ENCODE data around the gene CDH23. TPM values are rescaled to one million over a fixed set of nuclear protein-coding genes. Genes with fewer than 3 reads are reported as not detected.

Gene CDH23
- total RNA-seq, 2 donors from 2014 or later = 0.06 TPM; not detected in 1

- peaks cover 3 to 5% of the 10 kb centered on the region in 2 donors for H3K4me1 Mint-ChIP-seq (ENCODE audit: low read depth in 2 of 2)
Observed at GRCh38 chr10:71402005-71402404, 5.3 kb downstream of the CDH23 start.

GRCh38 chr10:71404503-71405295 is 8.0 kb downstream of the CDH23 start:
- no peaks in the 10 kb centered on the region for H3K4me1 Mint-ChIP-seq (ENCODE audit: low read depth in 2 of 2)
- no peak overlapping the region for H3K27ac Mint-ChIP-seq
- no peak overlapping the region for H3K4me3 Mint-ChIP-seq
- H3K27me3 Mint-ChIP-seq = peaks cover 15 to 18% of the 10 kb centered on the region in 2 donors
- ATAC-seq (peak in 1 of 2 donors; percentile 62), DNase-seq (ENCODE audit: low spot score) (no peak)
- H3K36me3 Mint-ChIP-seq = no peaks in the 10 kb centered on the region
- H3K9me3 Mint-ChIP-seq = no peaks in the 10 kb centered on the region

More at GRCh38 chr10:71402005-71402404, 5.3 kb downstream of the CDH23 start:
- DNase-seq (ENCODE audit: low spot score) (no peak), ATAC-seq (no peak)
- Mint-ChIP-seq H3K9me3 (no peaks in the 10 kb centered on the region), H3K27me3 (peaks cover 25 to 29% of the 10 kb centered on the region in 2 donors), H3K36me3 (no peaks in the 10 kb centered on the region), H3K27ac (no peak overlapping the region), H3K4me3 (no peak overlapping the region)

GRCh38 chr10:71406878-71407277 is 10.2 kb downstream of the CDH23 start:
- peaks cover 8 to 9% of the 10 kb centered on the region in 2 donors for H3K27me3 Mint-ChIP-seq
- H3K36me3 Mint-ChIP-seq = no peaks in the 10 kb centered on the region
- no peak overlapping the region for H3K4me3 Mint-ChIP-seq
- no peak for ATAC-seq
- no peak for DNase-seq (ENCODE audit: low spot score)
- H3K27ac Mint-ChIP-seq = no peak overlapping the region
- H3K4me1 Mint-ChIP-seq (ENCODE audit: low read depth in 2 of 2) = no peaks in the 10 kb centered on the region
- H3K9me3 Mint-ChIP-seq = peaks cover 3% of the 10 kb centered on the region

- H3K27me3 Mint-ChIP-seq = peaks cover 9 to 10% of the 10 kb centered on the region in 2 donors
- no peaks in the 10 kb centered on the region for H3K4me1 Mint-ChIP-seq (ENCODE audit: low read depth in 2 of 2)
- H3K9me3 Mint-ChIP-seq = peaks cover 3% of the 10 kb centered on the region
- DNase-seq (ENCODE audit: low spot score) (no peak), ATAC-seq (no peak)
- no peak overlapping the region for H3K4me3 Mint-ChIP-seq
- no peaks in the 10 kb centered on the region for H3K36me3 Mint-ChIP-seq
- H3K27ac Mint-ChIP-seq = no peak overlapping the region
Observed at GRCh38 chr10:71408436-71409225, 11.9 kb downstream of the CDH23 start.

DNA sequence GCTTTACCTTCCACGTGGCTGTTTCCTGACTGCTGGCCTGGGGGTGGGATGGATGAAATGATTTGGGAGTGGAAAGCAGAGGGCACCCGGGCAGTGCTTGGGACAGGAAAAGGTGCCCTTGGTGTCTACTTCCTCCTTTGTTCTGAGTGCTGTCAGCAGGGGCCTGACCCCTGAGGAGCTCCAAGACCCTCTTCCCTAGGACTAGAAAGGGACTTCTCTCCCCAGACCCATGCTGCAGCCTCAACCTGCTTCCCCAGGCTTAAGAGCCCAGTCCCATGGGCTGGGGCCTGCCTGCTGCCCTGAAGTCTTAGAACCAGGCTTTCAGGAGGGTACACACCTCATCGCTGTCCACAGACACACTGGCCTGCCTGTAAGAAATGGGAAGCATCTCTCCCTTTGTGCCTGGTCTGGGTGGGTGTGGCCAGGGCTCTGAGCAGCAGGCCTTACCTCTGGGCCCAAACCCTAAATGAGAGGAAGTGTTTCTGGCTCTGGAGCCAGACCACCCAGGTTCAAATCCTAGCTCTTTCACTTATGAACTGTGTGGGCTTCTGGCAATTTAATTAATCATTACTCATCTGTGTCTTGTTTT is 12.9 kb downstream of the CDH23 start:
- H3K4me3 Mint-ChIP-seq = no peak overlapping the region
- ATAC-seq = no peak
- no peaks in the 10 kb centered on the region for H3K4me1 Mint-ChIP-seq (ENCODE audit: low read depth in 2 of 2)

GRCh38 chr10:71413581-71413980 is 16.9 kb downstream of the CDH23 start:
- peaks cover 3% of the 10 kb centered on the region for H3K9me3 Mint-ChIP-seq
- H3K27ac Mint-ChIP-seq = no peak overlapping the region
- ATAC-seq (no peak), DNase-seq (ENCODE audit: low spot score) (no peak)
- H3K4me1 Mint-ChIP-seq (ENCODE audit: low read depth in 2 of 2) = no peaks in the 10 kb centered on the region
- peaks cover 4% of the 10 kb centered on the region for H3K36me3 Mint-ChIP-seq
- H3K4me3 Mint-ChIP-seq = no peak overlapping the region
- peaks cover 8 to 21% of the 10 kb centered on the region in 2 donors for H3K27me3 Mint-ChIP-seq

More for the DNA sequence above, 12.9 kb downstream of the CDH23 start:
- H3K27me3 Mint-ChIP-seq = peaks cover 6 to 13% of the 10 kb centered on the region in 2 donors
- no peaks in the 10 kb centered on the region for H3K36me3 Mint-ChIP-seq
- no peak overlapping the region for H3K27ac Mint-ChIP-seq
- DNase-seq (ENCODE audit: low spot score) = no peak
- peaks cover 3% of the 10 kb centered on the region for H3K9me3 Mint-ChIP-seq

GRCh38 chr10:71414359-71414758 is 17.6 kb downstream of the CDH23 start:
- H3K27me3 Mint-ChIP-seq = peaks cover 8 to 21% of the 10 kb centered on the region in 2 donors
- H3K4me3 Mint-ChIP-seq = no peak overlapping the region
- H3K36me3 Mint-ChIP-seq = peaks cover 4% of the 10 kb centered on the region
- no peak for DNase-seq (ENCODE audit: low spot score)
- ATAC-seq = no peak
- H3K27ac Mint-ChIP-seq = no peak overlapping the region
- H3K9me3 Mint-ChIP-seq = peaks cover 3% of the 10 kb centered on the region
- no peaks in the 10 kb centered on the region for H3K4me1 Mint-ChIP-seq (ENCODE audit: low read depth in 2 of 2)

DNA sequence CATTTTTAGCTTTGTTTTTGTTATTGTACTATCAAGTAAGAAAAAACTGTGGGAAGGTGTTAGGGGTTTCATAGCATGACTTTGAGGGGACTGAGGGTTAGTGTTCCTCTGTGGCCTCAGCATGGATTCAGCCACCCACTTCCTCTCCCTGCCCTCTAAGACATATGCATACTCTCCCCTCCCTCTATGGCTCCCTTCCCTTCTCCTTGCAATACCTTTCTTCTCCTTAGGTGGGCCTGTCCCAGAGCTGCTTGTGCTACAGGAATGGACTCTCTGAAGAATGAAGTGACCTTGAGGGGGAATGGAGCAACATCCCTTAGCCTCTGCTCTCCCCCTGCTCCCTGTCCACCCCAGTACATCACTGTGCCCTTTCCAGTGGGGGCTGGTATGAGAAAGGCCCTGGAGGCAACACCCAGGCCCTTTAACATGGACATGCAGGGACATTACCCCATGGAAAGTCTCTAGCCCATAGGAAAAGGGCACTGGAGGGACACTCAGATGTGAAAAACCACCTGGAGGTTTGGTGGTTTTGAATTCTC is 22.4 kb downstream of the CDH23 start:
- Mint-ChIP-seq H3K27ac (no peak overlapping the region), H3K9me3 (no peaks in the 10 kb centered on the region), H3K27me3 (peaks cover 6 to 15% of the 10 kb centered on the region in 2 donors), H3K36me3 (peaks cover 4% of the 10 kb centered on the region), H3K4me1 (ENCODE audit: low read depth in 2 of 2) (no peaks in the 10 kb centered on the region), H3K4me3 (no peak overlapping the region)
- ATAC-seq (no peak), DNase-seq (ENCODE audit: low spot score) (no peak)

DNA sequence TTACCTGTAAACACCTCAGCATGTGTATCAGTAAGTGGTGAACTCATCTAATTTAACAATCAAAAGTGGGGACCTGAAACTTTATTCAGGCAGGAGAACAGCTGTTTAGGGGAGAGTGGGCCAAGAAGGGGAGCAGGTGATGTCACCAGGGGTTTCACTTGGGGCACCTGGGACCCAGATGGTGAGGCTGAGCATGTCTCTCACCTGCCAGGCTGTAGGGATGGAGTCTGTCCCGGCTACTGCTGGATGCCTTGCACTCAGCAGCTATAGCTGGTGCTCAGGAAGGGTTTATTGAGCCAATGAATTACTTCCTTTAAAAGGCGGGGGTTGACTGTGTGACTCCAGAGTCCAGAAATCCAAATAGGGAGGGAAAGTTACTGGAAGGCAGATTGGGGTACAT is 23.0 kb downstream of the CDH23 start:
- no peaks in the 10 kb centered on the region for H3K4me1 Mint-ChIP-seq (ENCODE audit: low read depth in 2 of 2)
- DNase-seq (ENCODE audit: low spot score) (no peak), ATAC-seq (no peak)
- H3K27me3 Mint-ChIP-seq = peaks cover 8 to 9% of the 10 kb centered on the region in 2 donors
- H3K36me3 Mint-ChIP-seq = peaks cover 4% of the 10 kb centered on the region
- H3K9me3 Mint-ChIP-seq = no peaks in the 10 kb centered on the region
- no peak overlapping the region for H3K27ac Mint-ChIP-seq
- H3K4me3 Mint-ChIP-seq = no peak overlapping the region

GRCh38 chr10:71421075-71421434 is 24.3 kb downstream of the CDH23 start:
- Mint-ChIP-seq H3K9me3 (no peaks in the 10 kb centered on the region), H3K36me3 (peaks cover 4% of the 10 kb centered on the region), H3K27ac (no peak overlapping the region), H3K4me3 (no peak overlapping the region), H3K27me3 (peaks cover 9 to 15% of the 10 kb centered on the region in 2 donors), H3K4me1 (ENCODE audit: low read depth in 2 of 2) (no peaks in the 10 kb centered on the region)
- DNase-seq (ENCODE audit: low spot score) (no peak), ATAC-seq (no peak)

- Mint-ChIP-seq H3K9me3 (no peaks in the 10 kb centered on the region), H3K4me1 (ENCODE audit: low read depth in 2 of 2) (no peaks in the 10 kb centered on the region), H3K4me3 (no peak overlapping the region), H3K36me3 (no peaks in the 10 kb centered on the region), H3K27me3 (peaks cover 0 to 9% of the 10 kb centered on the region in 2 donors), H3K27ac (no peak overlapping the region)
- no peak for ATAC-seq
- no peak for DNase-seq (ENCODE audit: low spot score)
Observed at GRCh38 chr10:71423250-71423649, 26.5 kb downstream of the CDH23 start.

DNA sequence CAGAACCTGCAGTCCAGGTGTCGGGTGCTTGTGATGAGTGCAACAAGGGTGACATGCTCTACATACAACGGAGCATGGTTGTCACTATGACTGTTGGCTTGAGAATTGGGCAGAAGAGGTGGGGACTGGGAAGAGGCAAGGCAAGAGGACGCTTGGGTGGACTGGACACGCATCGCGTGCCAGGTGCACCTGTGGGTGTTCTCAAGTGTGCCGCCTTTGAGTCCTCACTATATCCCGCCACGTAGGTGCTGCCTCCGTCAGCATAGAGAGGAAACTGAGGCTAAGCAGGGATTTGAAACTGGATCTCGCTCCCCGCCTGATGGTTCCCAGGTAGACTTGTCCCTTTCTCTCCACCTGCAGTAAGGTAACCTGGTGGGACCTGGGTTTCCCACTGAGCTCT is 27.2 kb downstream of the CDH23 start:
- DNase-seq (ENCODE audit: low spot score) = no peak
- H3K9me3 Mint-ChIP-seq = no peaks in the 10 kb centered on the region
- no peak overlapping the region for H3K27ac Mint-ChIP-seq
- peaks cover 0 to 9% of the 10 kb centered on the region in 2 donors for H3K27me3 Mint-ChIP-seq
- ATAC-seq = no peak
- H3K36me3 Mint-ChIP-seq = no peaks in the 10 kb centered on the region
- no peak overlapping the region for H3K4me3 Mint-ChIP-seq
- no peaks in the 10 kb centered on the region for H3K4me1 Mint-ChIP-seq (ENCODE audit: low read depth in 2 of 2)

- H3K27ac Mint-ChIP-seq = no peak overlapping the region
- H3K4me1 Mint-ChIP-seq (ENCODE audit: low read depth in 2 of 2) = no peaks in the 10 kb centered on the region
- no peaks in the 10 kb centered on the region for H3K36me3 Mint-ChIP-seq
- peaks cover 0 to 15% of the 10 kb centered on the region in 2 donors for H3K27me3 Mint-ChIP-seq
- DNase-seq (ENCODE audit: low spot score) (no peak), ATAC-seq (no peak)
- no peaks in the 10 kb centered on the region for H3K9me3 Mint-ChIP-seq
- H3K4me3 Mint-ChIP-seq = no peak overlapping the region
Observed at GRCh38 chr10:71424496-71425194, 27.9 kb downstream of the CDH23 start.

All from natural killer cell treated with Interleukin-12 subunit alpha and Interleukin-12 subunit beta and Interleukin-15 and Interleukin-18, amount 100 ng/mL, for 72 hours (primary cell).